WTC11 (cell line): ENCODE data around the gene MMP21.

ENCODE experiments used
- CREM ChIP-seq: sonication (generic); formaldehyde crosslinking; IDR thresholded peaks from 2 replicates; pipeline ENCODE4 v1.8.1; 2022; ENCODE audit warnings: mild to moderate bottlenecking, missing genetic modification reagents, moderate library complexity
- NFYB ChIP-seq: sonication (generic); formaldehyde crosslinking; conservative IDR thresholded peaks from 2 replicates; pipeline ENCODE4 v1.8.0; 2022; ENCODE audit warnings: low read depth, missing genetic modification reagents
- TF ChIP-seq, protein P1 (sequence below): fragments of 200-600 bp; IDR thresholded peaks from 2 replicates; pipeline ENCODE4 v1.8.0; 2022; ENCODE audit warnings: antibody characterized with exemption
- TF ChIP-seq, protein P2 (sequence below): sonication (generic); formaldehyde crosslinking; conservative IDR thresholded peaks from 2 replicates; pipeline ENCODE4 v1.8.1; 2022; ENCODE audit warnings: mild to moderate bottlenecking, missing genetic modification reagents

DNA sequence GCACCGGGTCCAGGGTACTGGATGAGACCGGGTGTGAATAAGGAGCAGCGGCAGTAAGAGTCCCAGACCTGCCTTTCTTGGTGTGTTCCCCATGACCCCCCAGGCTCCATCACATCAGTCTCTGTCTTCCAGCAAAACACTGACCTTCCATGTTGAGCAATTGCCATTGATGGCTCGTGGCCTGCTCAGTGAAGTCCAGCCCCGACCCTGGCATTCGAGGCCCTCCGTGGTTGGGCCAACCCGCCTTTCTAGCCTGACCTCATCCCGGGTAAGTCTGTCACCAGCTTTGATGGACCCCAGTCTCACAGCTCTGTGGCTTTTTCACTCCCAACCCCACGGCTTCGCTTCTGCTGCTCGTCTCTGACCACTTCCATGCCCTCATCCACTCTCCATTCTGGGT, 6.4 kb downstream of the MMP21 start:
- TF ChIP-seq, protein P1, sequence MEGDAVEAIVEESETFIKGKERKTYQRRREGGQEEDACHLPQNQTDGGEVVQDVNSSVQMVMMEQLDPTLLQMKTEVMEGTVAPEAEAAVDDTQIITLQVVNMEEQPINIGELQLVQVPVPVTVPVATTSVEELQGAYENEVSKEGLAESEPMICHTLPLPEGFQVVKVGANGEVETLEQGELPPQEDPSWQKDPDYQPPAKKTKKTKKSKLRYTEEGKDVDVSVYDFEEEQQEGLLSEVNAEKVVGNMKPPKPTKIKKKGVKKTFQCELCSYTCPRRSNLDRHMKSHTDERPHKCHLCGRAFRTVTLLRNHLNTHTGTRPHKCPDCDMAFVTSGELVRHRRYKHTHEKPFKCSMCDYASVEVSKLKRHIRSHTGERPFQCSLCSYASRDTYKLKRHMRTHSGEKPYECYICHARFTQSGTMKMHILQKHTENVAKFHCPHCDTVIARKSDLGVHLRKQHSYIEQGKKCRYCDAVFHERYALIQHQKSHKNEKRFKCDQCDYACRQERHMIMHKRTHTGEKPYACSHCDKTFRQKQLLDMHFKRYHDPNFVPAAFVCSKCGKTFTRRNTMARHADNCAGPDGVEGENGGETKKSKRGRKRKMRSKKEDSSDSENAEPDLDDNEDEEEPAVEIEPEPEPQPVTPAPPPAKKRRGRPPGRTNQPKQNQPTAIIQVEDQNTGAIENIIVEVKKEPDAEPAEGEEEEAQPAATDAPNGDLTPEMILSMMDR: no peak
- TF ChIP-seq CREM (CRISPR knock-in tag) (no peak), NFYB (CRISPR knock-in tag) (no peak)
- TF ChIP-seq, protein P2, sequence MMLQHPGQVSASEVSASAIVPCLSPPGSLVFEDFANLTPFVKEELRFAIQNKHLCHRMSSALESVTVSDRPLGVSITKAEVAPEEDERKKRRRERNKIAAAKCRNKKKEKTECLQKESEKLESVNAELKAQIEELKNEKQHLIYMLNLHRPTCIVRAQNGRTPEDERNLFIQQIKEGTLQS (CRISPR knock-in tag): no peak
